Subcutaneous adipose tissue (tissue), 4 donors: ENCODE measurements around the gene ATP8A1. TPM values are rescaled to one million over a fixed set of nuclear protein-coding genes. Genes with fewer than 3 reads are reported as not detected.

Experiments
- total RNA-seq, 4 donors: library from RNA; depleted of rRNA; stranded (reverse); fragments of >200 nt; gene quantifications; one replicate each; pipeline ENCODE4 v1.1.0, GENCODE V29; 2016
- TF ChIP-seq, protein P1 (sequence below): fragments of 450-650 bp; IDR thresholded peaks from one replicate; pipeline ENCODE4 v1.5.1; 2016; ENCODE audit warnings: low read depth, mild to moderate bottlenecking, control low read depth, antibody characterized with exemption, moderate library complexity

The ATP8A1 gene
- total RNA-seq, 4 donors from 2014 or later: 17.6 to 38.5 (median 21.0) TPM

DNA sequence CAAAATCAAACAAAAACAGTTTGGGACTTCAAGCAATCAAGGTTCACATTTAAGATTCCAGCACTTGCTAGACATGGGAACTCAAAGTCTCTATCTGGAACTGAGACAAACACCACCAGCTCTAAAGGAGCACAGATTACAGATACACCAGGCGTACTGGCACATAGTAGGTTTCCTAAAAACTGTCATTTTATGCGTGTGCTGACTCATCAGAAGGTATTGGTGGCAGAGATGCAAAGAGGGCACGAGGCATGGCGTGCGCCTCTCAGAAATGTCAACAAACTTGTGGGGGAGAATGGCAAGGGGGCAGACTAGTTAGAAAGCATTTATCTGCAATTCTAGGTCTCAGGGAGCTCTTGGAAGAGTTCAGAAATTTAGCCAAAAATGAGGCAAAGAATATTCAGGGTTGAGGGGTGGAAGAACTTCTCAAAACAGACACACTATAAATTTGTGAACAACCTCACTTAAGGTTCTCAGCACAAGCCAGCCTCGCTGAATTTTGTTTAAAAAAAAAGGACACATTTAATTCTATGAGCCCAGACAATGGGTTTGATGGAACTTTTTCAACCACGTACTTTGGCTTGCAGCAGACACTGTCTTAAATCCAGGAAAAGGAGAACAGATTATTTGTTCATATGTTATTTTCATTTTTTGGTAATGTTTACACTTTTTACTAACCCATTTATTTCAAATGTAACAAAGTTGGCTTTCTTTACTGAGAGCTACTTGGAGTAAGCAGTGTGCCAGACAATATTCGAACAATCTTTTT is 159.6 kb downstream of the ATP8A1 start:
- TF ChIP-seq, protein P1, sequence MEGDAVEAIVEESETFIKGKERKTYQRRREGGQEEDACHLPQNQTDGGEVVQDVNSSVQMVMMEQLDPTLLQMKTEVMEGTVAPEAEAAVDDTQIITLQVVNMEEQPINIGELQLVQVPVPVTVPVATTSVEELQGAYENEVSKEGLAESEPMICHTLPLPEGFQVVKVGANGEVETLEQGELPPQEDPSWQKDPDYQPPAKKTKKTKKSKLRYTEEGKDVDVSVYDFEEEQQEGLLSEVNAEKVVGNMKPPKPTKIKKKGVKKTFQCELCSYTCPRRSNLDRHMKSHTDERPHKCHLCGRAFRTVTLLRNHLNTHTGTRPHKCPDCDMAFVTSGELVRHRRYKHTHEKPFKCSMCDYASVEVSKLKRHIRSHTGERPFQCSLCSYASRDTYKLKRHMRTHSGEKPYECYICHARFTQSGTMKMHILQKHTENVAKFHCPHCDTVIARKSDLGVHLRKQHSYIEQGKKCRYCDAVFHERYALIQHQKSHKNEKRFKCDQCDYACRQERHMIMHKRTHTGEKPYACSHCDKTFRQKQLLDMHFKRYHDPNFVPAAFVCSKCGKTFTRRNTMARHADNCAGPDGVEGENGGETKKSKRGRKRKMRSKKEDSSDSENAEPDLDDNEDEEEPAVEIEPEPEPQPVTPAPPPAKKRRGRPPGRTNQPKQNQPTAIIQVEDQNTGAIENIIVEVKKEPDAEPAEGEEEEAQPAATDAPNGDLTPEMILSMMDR: no peak

DNA sequence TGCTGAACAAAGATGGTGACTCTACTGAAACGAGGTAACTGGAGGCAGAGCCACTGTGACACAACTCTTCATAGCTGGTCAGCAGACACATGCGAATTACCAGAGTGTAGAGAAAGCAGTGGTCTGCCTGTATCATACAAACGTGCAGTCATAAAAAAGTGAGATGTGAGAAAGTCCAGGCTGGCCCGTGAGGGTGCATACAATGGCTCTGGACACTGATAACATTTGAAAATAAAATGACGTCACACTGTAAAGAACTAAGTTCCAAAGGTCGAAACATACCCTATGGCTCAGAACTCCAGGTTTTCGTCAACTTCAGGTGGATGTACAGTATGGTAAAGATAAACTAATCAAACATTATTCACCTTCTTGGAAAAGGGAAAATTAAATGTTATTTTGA is 163.9 kb downstream of the ATP8A1 start:
- TF ChIP-seq, protein P1: no peak

DNA sequence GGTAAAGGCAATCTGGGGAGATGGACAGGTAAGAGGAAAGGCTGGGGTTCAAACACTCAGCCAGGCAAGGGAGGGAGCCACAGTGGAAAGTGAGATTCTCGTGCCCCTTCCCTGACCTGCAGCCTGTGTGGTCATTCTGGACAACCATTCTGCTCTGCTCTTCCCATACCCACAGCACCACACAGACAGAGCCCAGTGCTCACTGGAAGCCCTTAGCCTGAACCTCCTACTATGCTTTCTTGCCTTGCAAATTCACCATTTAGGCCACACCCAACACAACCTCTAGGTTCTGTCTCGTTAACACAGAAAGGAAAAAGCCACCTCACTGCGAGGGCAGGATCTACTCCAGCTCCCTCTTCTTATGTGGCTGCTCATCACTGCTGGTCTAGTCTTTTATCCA is 166.9 kb downstream of the ATP8A1 start:
- TF ChIP-seq, protein P1: no peak

DNA sequence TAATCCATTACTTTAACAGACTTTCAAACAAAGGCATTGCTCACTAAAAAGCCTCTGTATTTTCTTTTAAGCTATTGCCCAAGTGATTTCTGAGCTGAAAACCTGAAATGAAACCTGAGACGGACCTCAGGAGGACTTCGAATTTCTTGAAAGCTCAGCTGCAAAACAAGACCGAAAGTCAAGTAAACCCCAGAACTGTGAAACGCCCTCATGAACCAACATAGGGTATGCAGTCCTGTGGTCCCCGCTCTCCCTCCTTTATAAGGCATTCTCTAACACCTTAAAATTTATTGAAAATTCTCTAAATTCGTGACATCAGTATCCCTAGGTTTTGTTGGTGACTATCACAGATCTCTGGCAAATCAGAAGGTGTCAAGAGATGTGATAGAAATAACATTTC is 167.8 kb downstream of the ATP8A1 start:
- TF ChIP-seq, protein P1: no peak

DNA sequence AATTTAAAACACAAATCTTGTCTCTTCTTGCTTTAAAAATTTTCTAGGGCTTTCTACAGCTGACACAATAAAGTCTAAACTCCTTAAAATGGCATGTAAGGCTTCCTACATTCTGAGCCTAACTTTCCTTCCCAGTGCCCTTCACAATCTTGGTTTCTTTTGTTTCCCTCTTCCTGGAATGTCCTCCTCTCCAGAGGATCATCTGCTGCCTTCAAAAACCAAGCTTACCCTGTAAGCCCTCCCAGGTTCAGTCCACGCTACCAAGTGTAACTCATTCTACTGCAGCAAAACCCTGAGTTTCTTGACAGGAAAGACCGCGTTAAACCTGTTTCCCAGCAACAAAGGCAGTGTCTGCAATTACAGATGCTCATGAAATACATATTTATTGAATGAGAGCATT is 168.4 kb downstream of the ATP8A1 start:
- TF ChIP-seq, protein P1: no peak

DNA sequence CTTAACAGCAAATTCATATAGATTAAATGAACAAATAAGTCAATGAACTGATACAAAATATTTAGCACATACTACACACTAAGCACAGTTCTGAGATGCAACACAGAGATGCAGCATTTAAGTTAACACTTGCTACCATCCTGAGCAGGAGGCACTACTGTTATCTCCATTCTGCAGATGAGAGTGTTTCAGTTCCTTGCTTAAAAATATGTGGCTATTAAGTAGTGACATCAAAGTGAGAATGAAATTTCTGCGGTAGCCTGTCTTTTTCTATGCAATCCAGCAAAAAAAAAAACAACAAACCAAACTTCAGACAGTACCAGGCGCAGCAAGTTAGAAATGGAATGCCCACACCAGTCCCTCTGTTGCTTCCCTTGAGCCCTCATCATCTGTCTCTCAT is 168.8 kb downstream of the ATP8A1 start:
- TF ChIP-seq, protein P1: no peak

DNA sequence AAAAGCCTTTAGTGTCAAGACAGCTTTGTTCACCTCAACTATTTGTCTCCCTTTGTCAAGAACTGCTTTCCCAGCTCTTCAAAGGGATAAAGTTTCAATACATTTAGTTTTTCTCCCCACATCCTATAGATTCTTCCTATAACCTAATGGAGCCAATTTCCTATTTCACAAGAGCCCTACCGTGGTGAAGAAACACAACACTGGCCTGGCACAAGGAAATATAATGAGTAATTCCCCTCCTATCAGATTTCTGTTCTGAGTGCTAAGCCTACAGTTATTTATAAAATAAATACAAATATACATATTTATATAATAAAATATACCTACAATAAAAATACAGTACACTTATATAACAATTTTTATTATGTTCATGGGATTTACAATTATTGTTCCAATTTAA is 169.7 kb downstream of the ATP8A1 start:
- TF ChIP-seq, protein P1: no peak
